ENCODE results near the gene HERC6. TPM values are rescaled to one million over a fixed set of nuclear protein-coding genes. Genes with fewer than 3 reads are reported as not detected.
"Not testable (repeated sequence)": the region's sequence is repeated elsewhere in the genome, so short reads cannot be mapped to it uniquely, and the experiment has no call there.

The HERC6 gene
- total and polyA plus RNA-seq, 2 experiments from 2014 or later: 3.4 to 7.3 TPM

GRCh38 chr4:88448211-88448765 lies 69.6 kb downstream of the HERC6 start:
- H3K27ac ChIP-seq (ENCODE audit: low read depth); H2AFZ ChIP-seq; H4K20me1 ChIP-seq (replicated peaks; ENCODE audit: insufficient read depth); H3K27ac Mint-ChIP-seq; H3K9me3 Mint-ChIP-seq; H3K79me2 ChIP-seq (replicated peaks; ENCODE audit: insufficient read depth); H3K4me2 ChIP-seq; H3K27me3 Mint-ChIP-seq (ENCODE audit: insufficient read depth, low read depth, poor library complexity); H3K36me3 ChIP-seq (ENCODE audit: insufficient read depth); H3K4me3 Mint-ChIP-seq; H3K27me3 ChIP-seq (ENCODE audit: insufficient read depth); H3K36me3 Mint-ChIP-seq (ENCODE audit: low read depth); H3F3A ChIP-seq (replicated peaks; ENCODE audit: low read depth); DNase-seq (ENCODE audit: low spot score); H3K4me3 ChIP-seq; ATAC-seq: not testable (repeated sequence)
- Histone ChIP-seq H3K4me1 (ENCODE audit: insufficient read depth) (peaks cover 13% of the 10 kb centered on the region), H3K9me2 (ENCODE audit: insufficient read depth) (peaks cover 12% of the 10 kb centered on the region; the same call in 1 of the 2 replicates)
- peaks cover 19% of the 10 kb centered on the region for H3K4me1 Mint-ChIP-seq

DNA sequence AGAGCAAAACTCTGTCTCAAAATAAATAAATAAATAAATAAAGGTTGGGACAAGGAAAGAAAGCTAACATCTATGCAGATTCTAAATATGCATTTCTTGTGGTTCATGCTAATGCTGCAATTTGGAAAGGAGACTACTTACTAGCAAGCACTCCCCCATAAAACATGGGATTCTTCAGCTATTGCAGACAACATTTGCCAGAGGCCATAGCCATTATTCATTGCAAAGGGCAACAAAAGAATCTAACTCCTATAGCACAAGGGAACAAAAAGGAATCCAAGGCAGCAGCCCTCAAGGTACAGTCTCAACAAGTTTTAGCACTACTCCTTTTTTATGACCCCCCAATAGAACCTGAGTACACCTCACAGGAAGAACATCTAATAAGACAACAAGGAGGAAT lies 70.2 kb downstream of the HERC6 start:
- no peaks in the 10 kb centered on the region for H3K79me2 ChIP-seq (replicated peaks; ENCODE audit: insufficient read depth)
- peaks cover 12% of the 10 kb centered on the region; the same call in 1 of the 2 replicates for H3K9me2 ChIP-seq (ENCODE audit: insufficient read depth)
- peaks cover 14% of the 10 kb centered on the region for H3K4me1 Mint-ChIP-seq
- TF ChIP-seq ZNF462 (CRISPR knock-in tag; IDR thresholded peaks at IDR 0.05) (no peak), REST (IDR thresholded peaks at IDR 0.05; ENCODE audit: unreplicated experiment) (no peak), CTCF (conservative IDR thresholded peaks at IDR 0.05; ENCODE audit: low read depth in 2 of 2) (no peak), JUNB (IDR thresholded peaks at IDR 0.05; ENCODE audit: unreplicated experiment) (no peak)
- H3K36me3 ChIP-seq (ENCODE audit: insufficient read depth): no peaks in the 10 kb centered on the region
- peaks cover 3% of the 10 kb centered on the region for H3K9me3 Mint-ChIP-seq
- no peaks in the 10 kb centered on the region for H3K27me3 ChIP-seq (ENCODE audit: insufficient read depth)
- H3K4me1 ChIP-seq (ENCODE audit: insufficient read depth): peaks cover 8% of the 10 kb centered on the region; the same call in 1 of the 2 replicates
- no peak overlapping the region for H3K4me3 ChIP-seq
- peaks cover 1% of the 10 kb centered on the region for H3K27me3 Mint-ChIP-seq (ENCODE audit: insufficient read depth, low read depth, poor library complexity)
- H3K4me2 ChIP-seq: no peak overlapping the region
- no peak overlapping the region for H3K27ac Mint-ChIP-seq
- no peaks in the 10 kb centered on the region for H4K20me1 ChIP-seq (replicated peaks; ENCODE audit: insufficient read depth)
- H3K27ac ChIP-seq (ENCODE audit: low read depth): no peak overlapping the region
- no peak for DNase-seq (ENCODE audit: low spot score)
- no peak overlapping the region for H3K4me3 Mint-ChIP-seq
- no peak overlapping the region for H2AFZ ChIP-seq
- ATAC-seq: no peak
- peaks cover 8% of the 10 kb centered on the region for H3K36me3 Mint-ChIP-seq (ENCODE audit: low read depth)
- no peaks in the 10 kb centered on the region for H3F3A ChIP-seq (replicated peaks; ENCODE audit: low read depth)
